SK-N-SH (cell line): ENCODE results near the gene P2RY11. TPM values are rescaled to one million over a fixed set of nuclear protein-coding genes. Genes with fewer than 3 reads are reported as not detected.

Source experiments
- CTCF ChIA-PET: fragments of 300-600, 350-600 bp; formaldehyde crosslinking; extraction: SDS; loops from one replicate; lab custom pipeline; 2021; lab: Yijun Ruan, JAX
- POLR2A ChIA-PET: fragments of 350-600 bp; sonication (Branson Sonifier 250); formaldehyde crosslinking; extraction: SDS; loops from one replicate; lab custom pipeline; 2020; ENCODE audit warnings: antibody characterized with exemption, inconsistent platforms; lab: Yijun Ruan, JAX
- DNase-seq: peaks from one replicate; pipeline ENCODE4 v3.0.0; 2012
- H2AFZ ChIP-seq: fragments of 200-600 bp; sonication (generic); 2 replicates; pipeline ENCODE4 v1.8.1; 2016; ENCODE audit warnings: antibody characterized with exemption, mild to moderate bottlenecking, low read depth
- H3F3A ChIP-seq: fragments of 200-600 bp; sonication (generic); replicated peaks from 2 replicates; pipeline ENCODE3; 2016; ENCODE audit warnings: antibody characterized with exemption, mild to moderate bottlenecking; ENCODE audit not compliant: insufficient read depth
- H3K27ac ChIP-seq, 2 experiments: fragments of 200-500 bp in 1 of 2; fragments of 200-600 bp in 1 of 2; sonication (Bioruptor generic) in 1 of 2; sonication (generic), shearing (Covaris generic) in 1 of 2; 2 replicates each; pipeline versions ENCODE4 v1.5.1 to v1.6.1; 2014 to 2016; ENCODE audit warnings: low read depth in 2 of 2, inconsistent platforms in 1 of 2, low read length in 1 of 2, mild to moderate bottlenecking in 1 of 2, mixed read lengths in 1 of 2
- H3K27me3 ChIP-seq: fragments of 200-600 bp; sonication (generic), shearing (Covaris generic); 2 replicates; pipeline ENCODE4 v1.6.1; 2016; ENCODE audit warnings: mixed run types; ENCODE audit not compliant: insufficient read depth
- H3K36me3 ChIP-seq, 2 experiments: fragments of 200-500 bp in 1 of 2; fragments of 200-600 bp in 1 of 2; sonication (Bioruptor generic) in 1 of 2; sonication (generic) in 1 of 2; replicated peaks in 1 of 2; 2 replicates each; pipeline versions ENCODE3 to v1.5.1; 2014 to 2016; ENCODE audit warnings: low read length in 1 of 2, mild to moderate bottlenecking in 1 of 2; ENCODE audit not compliant: insufficient read depth in 2 of 2, control insufficient read depth in 1 of 2
- H3K4me1 ChIP-seq, 2 experiments: fragments of 200-500 bp in 1 of 2; fragments of 200-600 bp in 1 of 2; sonication (Bioruptor generic) in 1 of 2; sonication (generic), shearing (Covaris generic) in 1 of 2; 2 replicates each; pipeline versions ENCODE4 v1.5.1 to v1.6.1; 2014 to 2016; ENCODE audit warnings: low read depth in 1 of 2, low read length in 1 of 2, mixed run types in 1 of 2; ENCODE audit not compliant: insufficient read depth in 2 of 2, control insufficient read depth in 1 of 2
- H3K4me2 ChIP-seq: fragments of 200-600 bp; sonication (generic), shearing (Covaris generic); 2 replicates; pipeline ENCODE4 v1.6.1; 2017; ENCODE audit warnings: mixed run types
- H3K4me3 ChIP-seq, 2 experiments: fragments of 200-500 bp in 1 of 2; fragments of 200-600 bp in 1 of 2; sonication (Bioruptor generic) in 1 of 2; sonication (generic), shearing (Covaris generic) in 1 of 2; 2 replicates each; pipeline versions ENCODE4 v1.5.1 to v1.8.1; 2014 to 2016; ENCODE audit warnings: low read depth in 2 of 2, inconsistent platforms in 1 of 2, low read length in 1 of 2, mild to moderate bottlenecking in 1 of 2, mixed read lengths in 1 of 2, moderate library complexity in 1 of 2
- H3K79me2 ChIP-seq: fragments of 200-600 bp; sonication (generic); 2 replicates; pipeline ENCODE4 v1.8.1; 2017; ENCODE audit warnings: mild to moderate bottlenecking; ENCODE audit not compliant: insufficient read depth
- H3K9ac ChIP-seq: fragments of 200-600 bp; sonication (generic); 2 replicates; pipeline ENCODE4 v1.6.1; 2017; ENCODE audit warnings: mixed run types
- H3K9me2 ChIP-seq: fragments of 200-600 bp; sonication (generic); 2 replicates; pipeline ENCODE4 v1.6.1; 2017; ENCODE audit warnings: mixed run types
- H3K9me3 ChIP-seq: fragments of 200-600 bp; sonication (generic); 2 replicates; pipeline ENCODE4 v1.6.1; 2017; ENCODE audit warnings: mixed run types, mild to moderate bottlenecking, moderate library complexity
- H4K20me1 ChIP-seq: fragments of 200-600 bp; sonication (generic); 2 replicates; pipeline ENCODE4 v1.6.1; 2017; ENCODE audit warnings: mild to moderate bottlenecking, mixed run types; ENCODE audit not compliant: insufficient read depth
- CHD2 ChIP-seq: fragments of 150-350 bp; IDR thresholded peaks from 2 replicates; pipeline ENCODE4 v1.6.1; 2018; ENCODE audit warnings: low read length; ENCODE audit not compliant: partially characterized antibody
- ELF1 ChIP-seq: IDR thresholded peaks from 2 replicates; pipeline ENCODE4 v1.4.0; 2012
- FOXJ3 ChIP-seq: sonication (generic); formaldehyde crosslinking; IDR thresholded peaks from 2 replicates; pipeline ENCODE4 v1.5.1; 2020; ENCODE audit warnings: mild to moderate bottlenecking, missing genetic modification reagents
- GABPA ChIP-seq: IDR thresholded peaks from 2 replicates; pipeline ENCODE4 v1.4.0; 2012; ENCODE audit warnings: low read depth, mild to moderate bottlenecking
- GATA2 ChIP-seq: sonication (generic); formaldehyde crosslinking; IDR thresholded peaks from 2 replicates; pipeline ENCODE4 v1.5.0; 2020; ENCODE audit warnings: mild to moderate bottlenecking, missing genetic modification reagents
- MEF2A ChIP-seq: IDR thresholded peaks from 2 replicates; pipeline ENCODE4 v1.4.0; 2012; ENCODE audit warnings: low read depth, borderline replicate concordance
- NRF1 ChIP-seq: IDR thresholded peaks from 2 replicates; pipeline ENCODE4 v1.6.1; 2012; ENCODE audit warnings: low read depth, mild to moderate bottlenecking, low read length
- POLR2AphosphoS5 ChIP-seq: IDR thresholded peaks from 2 replicates; pipeline ENCODE4 v1.6.1; 2012; ENCODE audit warnings: low read depth, low read length
- RAD21 ChIP-seq: IDR thresholded peaks from 2 replicates; pipeline ENCODE4 v1.6.1; 2012; ENCODE audit warnings: mild to moderate bottlenecking, low read length
- RFX5 ChIP-seq: IDR thresholded peaks from 2 replicates; pipeline ENCODE4 v1.6.1; 2012; ENCODE audit warnings: mild to moderate bottlenecking, improper control_type of control experiment, low read length
- RXRA ChIP-seq: IDR thresholded peaks from 2 replicates; pipeline ENCODE4 v1.4.0; 2012; ENCODE audit warnings: low read depth, mild to moderate bottlenecking, borderline replicate concordance
- SMC3 ChIP-seq: IDR thresholded peaks from 2 replicates; pipeline ENCODE4 v1.6.1; 2012; ENCODE audit warnings: low read depth, low read length, improper control_type of control experiment
- TAF1 ChIP-seq: IDR thresholded peaks from 2 replicates; pipeline ENCODE4 v1.6.1; 2012; ENCODE audit warnings: low read depth, mild to moderate bottlenecking, low read length, moderate library complexity, borderline replicate concordance
- TCF12 ChIP-seq: IDR thresholded peaks from 2 replicates; pipeline ENCODE4 v1.4.0; 2012
- USF2 ChIP-seq: fragments of 150-350 bp; IDR thresholded peaks from 2 replicates; pipeline ENCODE4 v1.6.1; 2017; ENCODE audit warnings: antibody characterized with exemption, low read length, low read depth, borderline replicate concordance
- YY1 ChIP-seq: IDR thresholded peaks from 2 replicates; pipeline ENCODE4 v1.4.0; 2012; ENCODE audit warnings: low read depth, mild to moderate bottlenecking
- whole genome bisulfite sequencing: methylation state at CpG from one replicate; pipeline ENCODE4 v1.1.6; 2017; ENCODE audit warnings: low lambda C conversion rate; 5-methylcytosine and 5-hydroxymethylcytosine counted together
- polyA plus RNA-seq, 3 experiments: library from polyadenylated mRNA; depleted of rRNA; stranded (reverse); fragments of >200 nt; gene quantifications; 2 replicates each; pipeline ENCODE4 v1.2.3, GENCODE V29; 2012
- TF ChIP-seq, protein P1 (sequence below): fragments of 150-350 bp; IDR thresholded peaks from 2 replicates; pipeline ENCODE4 v1.6.1; 2016; ENCODE audit warnings: mild to moderate bottlenecking, low read depth, low read length
- TF ChIP-seq, protein P2 (sequence below): IDR thresholded peaks from 2 replicates; pipeline ENCODE4 v1.4.0; 2012; ENCODE audit warnings: low read depth, borderline replicate concordance
- TF ChIP-seq, protein P3 (sequence below): IDR thresholded peaks from 2 replicates; pipeline ENCODE4 v1.4.0; 2012; ENCODE audit warnings: low read depth, borderline replicate concordance

The P2RY11 gene
- polyA plus RNA-seq, 1 of the 3 experiments (the other 2 are of a cell fraction), result 6.8 TPM

DNA sequence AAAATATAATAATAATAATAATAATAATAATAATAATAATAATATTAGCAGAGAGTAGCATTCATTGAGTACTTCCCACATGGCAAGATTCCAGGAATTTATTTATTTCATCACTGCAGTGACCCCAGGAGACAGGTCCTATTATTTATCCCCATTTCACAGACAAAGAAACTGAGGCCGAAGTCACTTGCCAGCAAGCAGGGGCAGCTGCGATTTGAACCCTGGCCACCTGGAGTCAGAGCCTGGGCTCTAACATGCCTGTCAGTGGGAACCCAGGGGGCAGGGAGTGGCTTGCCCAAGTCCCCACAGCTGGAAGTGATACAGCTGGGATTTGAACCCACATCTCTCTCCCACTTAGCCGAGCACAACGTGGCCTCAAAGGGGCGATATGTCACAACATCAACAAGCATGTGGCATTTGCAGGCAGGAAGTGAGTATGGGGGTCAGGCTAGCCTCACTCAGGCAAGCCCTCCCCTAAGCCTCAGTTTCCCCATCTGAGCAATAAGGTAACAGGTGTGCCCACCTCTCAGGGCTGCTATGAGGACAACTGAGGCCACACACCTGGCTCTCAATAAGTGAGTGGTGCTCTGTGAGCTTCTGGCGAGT is 22.4 kb upstream of the P2RY11 start:
- no peaks in the 10 kb centered on the region for H4K20me1 ChIP-seq
- TF ChIP-seq FOXJ3 (CRISPR knock-in tag) (no peak), RFX5 (no peak), TCF12 (no peak), USF2 (no peak), YY1 (no peak), GATA2 (CRISPR knock-in tag) (no peak), CHD2 (no peak), RXRA (no peak), ELF1 (no peak), TAF1 (no peak), POLR2AphosphoS5 (no peak)
- TF ChIP-seq, protein P1, sequence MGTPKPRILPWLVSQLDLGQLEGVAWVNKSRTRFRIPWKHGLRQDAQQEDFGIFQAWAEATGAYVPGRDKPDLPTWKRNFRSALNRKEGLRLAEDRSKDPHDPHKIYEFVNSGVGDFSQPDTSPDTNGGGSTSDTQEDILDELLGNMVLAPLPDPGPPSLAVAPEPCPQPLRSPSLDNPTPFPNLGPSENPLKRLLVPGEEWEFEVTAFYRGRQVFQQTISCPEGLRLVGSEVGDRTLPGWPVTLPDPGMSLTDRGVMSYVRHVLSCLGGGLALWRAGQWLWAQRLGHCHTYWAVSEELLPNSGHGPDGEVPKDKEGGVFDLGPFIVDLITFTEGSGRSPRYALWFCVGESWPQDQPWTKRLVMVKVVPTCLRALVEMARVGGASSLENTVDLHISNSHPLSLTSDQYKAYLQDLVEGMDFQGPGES, result no peak
- TF ChIP-seq, all 33 proteins: peak for 0
- 94% methylated on average over 5 of the region's 6 CpGs for WGBS
- POLR2A ChIA-PET, result no interaction called here
- Histone ChIP-seq H3K4me2 (no peak overlapping the region), H3K4me3 (no peak overlapping the region), H3K27me3 (no peaks in the 10 kb centered on the region), H3K36me3 (peaks cover 0 to 5% of the 10 kb centered on the region in 2 experiments), H3K27ac (no peak overlapping the region), H3F3A (peaks cover 5% of the 10 kb centered on the region), H3K4me1 (peaks cover 0 to 7% of the 10 kb centered on the region in 2 experiments; a peak in 1 of 4 replicates), H3K9me3 (no peaks in the 10 kb centered on the region), H3K9me2 (no peaks in the 10 kb centered on the region), H3K9ac (no peak overlapping the region), H2AFZ (no peak overlapping the region), H3K79me2 (no peaks in the 10 kb centered on the region; the same call in 1 of the 2 replicates)
- no peak for DNase-seq
- CTCF ChIA-PET, result no interaction called here

- no peaks in the 10 kb centered on the region for H4K20me1 ChIP-seq
- no peak overlapping the region for H3K4me3 ChIP-seq
- ChIA-PET POLR2A (no interaction called here), CTCF (no interaction called here)
- peaks cover 0 to 7% of the 10 kb centered on the region in 2 experiments; a peak in 1 of 4 replicates for H3K4me1 ChIP-seq
- H3K27me3 ChIP-seq, result no peaks in the 10 kb centered on the region
- no peak overlapping the region for H3K9ac ChIP-seq
- H3K9me3 ChIP-seq, result no peaks in the 10 kb centered on the region
- WGBS, result 95% methylated on average over 15 of the region's 15 CpGs
- no peak for DNase-seq
- no peaks in the 10 kb centered on the region for H3K9me2 ChIP-seq
- no peak overlapping the region for H3K4me2 ChIP-seq
- H3K36me3 ChIP-seq, result peaks cover 0 to 5% of the 10 kb centered on the region in 2 experiments
- H2AFZ ChIP-seq, result no peak overlapping the region
- H3K27ac ChIP-seq, result no peak overlapping the region
- H3K79me2 ChIP-seq, result no peaks in the 10 kb centered on the region; the same call in 1 of the 2 replicates
- peaks cover 5% of the 10 kb centered on the region for H3F3A ChIP-seq
- TF ChIP-seq TAF1, result no peak
- no peak for TF ChIP-seq MEF2A
- TF ChIP-seq, protein P2, sequence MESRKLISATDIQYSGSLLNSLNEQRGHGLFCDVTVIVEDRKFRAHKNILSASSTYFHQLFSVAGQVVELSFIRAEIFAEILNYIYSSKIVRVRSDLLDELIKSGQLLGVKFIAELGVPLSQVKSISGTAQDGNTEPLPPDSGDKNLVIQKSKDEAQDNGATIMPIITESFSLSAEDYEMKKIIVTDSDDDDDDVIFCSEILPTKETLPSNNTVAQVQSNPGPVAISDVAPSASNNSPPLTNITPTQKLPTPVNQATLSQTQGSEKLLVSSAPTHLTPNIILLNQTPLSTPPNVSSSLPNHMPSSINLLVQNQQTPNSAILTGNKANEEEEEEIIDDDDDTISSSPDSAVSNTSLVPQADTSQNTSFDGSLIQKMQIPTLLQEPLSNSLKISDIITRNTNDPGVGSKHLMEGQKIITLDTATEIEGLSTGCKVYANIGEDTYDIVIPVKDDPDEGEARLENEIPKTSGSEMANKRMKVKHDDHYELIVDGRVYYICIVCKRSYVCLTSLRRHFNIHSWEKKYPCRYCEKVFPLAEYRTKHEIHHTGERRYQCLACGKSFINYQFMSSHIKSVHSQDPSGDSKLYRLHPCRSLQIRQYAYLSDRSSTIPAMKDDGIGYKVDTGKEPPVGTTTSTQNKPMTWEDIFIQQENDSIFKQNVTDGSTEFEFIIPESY, result no peak
- TF ChIP-seq GABPA, result no peak
- TF ChIP-seq, protein P3, sequence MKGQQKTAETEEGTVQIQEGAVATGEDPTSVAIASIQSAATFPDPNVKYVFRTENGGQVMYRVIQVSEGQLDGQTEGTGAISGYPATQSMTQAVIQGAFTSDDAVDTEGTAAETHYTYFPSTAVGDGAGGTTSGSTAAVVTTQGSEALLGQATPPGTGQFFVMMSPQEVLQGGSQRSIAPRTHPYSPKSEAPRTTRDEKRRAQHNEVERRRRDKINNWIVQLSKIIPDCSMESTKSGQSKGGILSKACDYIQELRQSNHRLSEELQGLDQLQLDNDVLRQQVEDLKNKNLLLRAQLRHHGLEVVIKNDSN, result no peak
- no peak for TF ChIP-seq NRF1
- no peak for TF ChIP-seq ELF1
- no peak for TF ChIP-seq RAD21
- TF ChIP-seq SMC3, result no peak
- TF ChIP-seq USF2, result no peak
- no peak for TF ChIP-seq RXRA
- TF ChIP-seq YY1, result no peak
Measured at GRCh38 chr19:10089801-10090375, 21.6 kb upstream of the P2RY11 start.
